Measurements from ENCODE around the gene SCAMP4.
"Not testable (repeated sequence)": the region's sequence is repeated elsewhere in the genome, so short reads cannot be mapped to it uniquely, and the experiment has no call there.

DNA sequence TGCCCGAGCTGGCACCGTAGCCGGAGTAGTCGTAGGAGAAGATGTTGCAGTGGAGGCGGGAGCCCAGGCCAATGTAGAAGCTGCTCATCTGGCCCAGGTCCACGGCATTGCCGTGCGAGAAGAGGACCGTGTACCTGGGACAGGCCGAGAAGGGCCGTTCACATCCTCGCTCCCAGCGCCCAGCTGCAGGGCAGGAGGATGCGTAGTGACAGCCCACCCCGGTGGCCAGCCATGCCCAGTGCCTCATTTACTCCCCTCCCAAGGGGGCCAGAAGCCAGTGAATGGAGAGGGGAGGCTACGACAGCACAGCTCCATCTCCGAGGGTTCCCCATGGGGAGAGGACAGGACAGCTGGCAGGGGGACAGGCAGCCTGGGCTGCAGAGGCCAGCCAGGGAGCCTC lies 25.2 kb upstream of the SCAMP4 start:
- not testable (repeated sequence) for TF ChIP-seq EZH2phosphoT487 (IDR thresholded peaks at IDR 0.05; ENCODE audit: low read depth)
- TF ChIP-seq, protein P1, sequence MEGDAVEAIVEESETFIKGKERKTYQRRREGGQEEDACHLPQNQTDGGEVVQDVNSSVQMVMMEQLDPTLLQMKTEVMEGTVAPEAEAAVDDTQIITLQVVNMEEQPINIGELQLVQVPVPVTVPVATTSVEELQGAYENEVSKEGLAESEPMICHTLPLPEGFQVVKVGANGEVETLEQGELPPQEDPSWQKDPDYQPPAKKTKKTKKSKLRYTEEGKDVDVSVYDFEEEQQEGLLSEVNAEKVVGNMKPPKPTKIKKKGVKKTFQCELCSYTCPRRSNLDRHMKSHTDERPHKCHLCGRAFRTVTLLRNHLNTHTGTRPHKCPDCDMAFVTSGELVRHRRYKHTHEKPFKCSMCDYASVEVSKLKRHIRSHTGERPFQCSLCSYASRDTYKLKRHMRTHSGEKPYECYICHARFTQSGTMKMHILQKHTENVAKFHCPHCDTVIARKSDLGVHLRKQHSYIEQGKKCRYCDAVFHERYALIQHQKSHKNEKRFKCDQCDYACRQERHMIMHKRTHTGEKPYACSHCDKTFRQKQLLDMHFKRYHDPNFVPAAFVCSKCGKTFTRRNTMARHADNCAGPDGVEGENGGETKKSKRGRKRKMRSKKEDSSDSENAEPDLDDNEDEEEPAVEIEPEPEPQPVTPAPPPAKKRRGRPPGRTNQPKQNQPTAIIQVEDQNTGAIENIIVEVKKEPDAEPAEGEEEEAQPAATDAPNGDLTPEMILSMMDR (IDR thresholded peaks at IDR 0.05; ENCODE audit: low read depth, low read length), result not testable (repeated sequence)

Measured in OCI-LY3 (cell line).